HCT116 (cell line): Measurements from ENCODE around the gene LDB2. TPM values are rescaled to one million over a fixed set of nuclear protein-coding genes. Genes with fewer than 3 reads are reported as not detected.

Source experiments
- ATAC-seq: fragments of 200-7000 bp; cut with Tn5 transposase; 2 replicates; pipeline ENCODE4 v1.9.1; 2020; ENCODE audit warnings: mild to moderate bottlenecking, moderate library complexity
- BruUV-seq: library from RNA; stranded (reverse); fragments of 400-500 nt; replicated peaks from 2 replicates; lab custom pipeline; 2021; lab: Mats Ljungman, UMichigan
- CTCF ChIA-PET: fragments of 300-600 bp; sonication (Branson Sonifier 250); formaldehyde crosslinking; loops from one replicate; lab custom pipeline; 2021; ENCODE audit warnings: antibody characterized with exemption; lab: Charles Lee
- POLR2A ChIA-PET: fragments of 300-600, 350-600 bp; sonication (Branson Sonifier 250); formaldehyde crosslinking; loops from one replicate; lab custom pipeline; 2021; ENCODE audit warnings: antibody characterized with exemption; lab: Charles Lee
- RAD21 ChIA-PET, 2 experiments: fragments of 300-600 bp; sonication (Branson Sonifier 250); formaldehyde crosslinking; loops; one replicate each; lab custom pipeline; 2023; ENCODE audit warnings: low total read pairs in 2 of 2; ENCODE audit not compliant: uncharacterized antibody in 2 of 2, unreplicated experiment in 2 of 2, low non-redundant PET in 1 of 2; lab: Charles Lee
- DNase-seq: peaks from one replicate; pipeline ENCODE4 v3.0.0-alpha.2; 2010; ENCODE audit warnings: low read depth, low spot score
- H2AFZ ChIP-seq: fragments of 200-600 bp; shearing (Covaris generic), sonication (generic); 2 replicates; pipeline ENCODE4 v1.6.1; 2017; ENCODE audit warnings: low read depth, mixed run types, mixed read lengths, antibody characterized with exemption, low read length; ENCODE audit not compliant: poor library complexity, severe bottlenecking
- H3K27ac ChIP-seq: 2 replicates; pipeline ENCODE4 v1.5.1; 2012; ENCODE audit warnings: low read depth, low read length
- H3K27me3 ChIP-seq: fragments of 200-600 bp; sonication (generic); 2 replicates; pipeline ENCODE4 v1.6.1; 2016; ENCODE audit warnings: mixed run types, low read length, mixed read lengths; ENCODE audit not compliant: insufficient read depth
- H3K36me3 ChIP-seq, 2 experiments: fragments of 200-500 bp in 1 of 2; fragments of 200-600 bp in 1 of 2; sonication (Bioruptor generic) in 1 of 2; sonication (generic) in 1 of 2; 2 replicates each; pipeline versions ENCODE4 v1.5.1 to v1.6.1; 2014 to 2016; ENCODE audit warnings: low read length in 2 of 2, inconsistent platforms in 1 of 2, mixed read lengths in 1 of 2, mixed run types in 1 of 2; ENCODE audit not compliant: insufficient read depth in 2 of 2, control insufficient read depth in 1 of 2
- H3K4me1 ChIP-seq, 2 experiments: fragments of 200-600 bp in 1 of 2; sonication (generic) in 1 of 2; 2 replicates each; pipeline versions ENCODE4 v1.5.1 to v1.6.1; 2012 to 2017; ENCODE audit warnings: low read length in 2 of 2, inconsistent platforms in 1 of 2, mild to moderate bottlenecking in 1 of 2, mixed read lengths in 1 of 2, mixed run types in 1 of 2, moderate library complexity in 1 of 2; ENCODE audit not compliant: insufficient read depth in 2 of 2, control insufficient read depth in 1 of 2
- H3K4me2 ChIP-seq: fragments of 200-600 bp; sonication (generic); 2 replicates; pipeline ENCODE4 v1.6.1; 2017; ENCODE audit warnings: mixed run types, low read length, mixed read lengths
- H3K4me3 ChIP-seq, 2 experiments: fragments of 200-600 bp in 1 of 2; sonication (generic) in 1 of 2; replicated peaks in 1 of 2; 2 replicates each; pipeline ENCODE4 v1.5.1; 2011 to 2016; ENCODE audit warnings: low read length in 2 of 2, control low read depth in 1 of 2, low read depth in 1 of 2, mild to moderate bottlenecking in 1 of 2, mixed read lengths in 1 of 2, mixed run types in 1 of 2
- H3K79me2 ChIP-seq: fragments of 200-600 bp; sonication (generic); 2 replicates; pipeline ENCODE4 v1.6.1; 2017; ENCODE audit warnings: mild to moderate bottlenecking, mixed run types, low read length, moderate library complexity, mixed read lengths; ENCODE audit not compliant: insufficient read depth
- H3K9ac ChIP-seq: fragments of 200-600 bp; sonication (generic); 2 replicates; pipeline ENCODE4 v1.6.1; 2016; ENCODE audit warnings: low read length, mixed read lengths
- H3K9me2 ChIP-seq: fragments of 200-600 bp; sonication (generic), shearing (Covaris generic); 2 replicates; pipeline ENCODE4 v1.6.1; 2017; ENCODE audit warnings: mixed run types, mild to moderate bottlenecking, moderate library complexity; ENCODE audit not compliant: insufficient read depth
- H3K9me3 ChIP-seq, 2 experiments: fragments of 200-500 bp in 1 of 2; fragments of 200-600 bp in 1 of 2; sonication (Bioruptor generic) in 1 of 2; sonication (generic) in 1 of 2; 2 replicates each; pipeline ENCODE4 v1.6.1; 2014 to 2017; ENCODE audit warnings: low read length in 2 of 2, mixed read lengths in 2 of 2, inconsistent platforms in 1 of 2, low read depth in 1 of 2, mild to moderate bottlenecking in 1 of 2, mixed run types in 1 of 2, moderate library complexity in 1 of 2; ENCODE audit not compliant: control insufficient read depth in 1 of 2, insufficient read depth in 1 of 2
- H4K20me1 ChIP-seq: fragments of 200-600 bp; sonication (generic), shearing (Covaris generic); 2 replicates; pipeline ENCODE4 v1.6.1; 2017; ENCODE audit warnings: mixed run types, mild to moderate bottlenecking, moderate library complexity; ENCODE audit not compliant: insufficient read depth
- EZH2 ChIP-seq: fragments of 200-600 bp; sonication (generic); IDR thresholded peaks from 2 replicates; pipeline ENCODE4 v1.6.1; 2017; ENCODE audit warnings: antibody characterized with exemption, mixed run types
- EZH2phosphoT487 ChIP-seq: fragments of 200-600 bp; IDR thresholded peaks from 2 replicates; pipeline ENCODE4 v1.6.1; 2018; ENCODE audit warnings: antibody characterized with exemption, borderline replicate concordance
- SP1 ChIP-seq: IDR thresholded peaks from 2 replicates; pipeline ENCODE4 v1.6.1; 2012; ENCODE audit warnings: low read depth
- SRF ChIP-seq: IDR thresholded peaks from 2 replicates; pipeline ENCODE4 v1.6.1; 2012; ENCODE audit warnings: low read depth
- TCF7L2 ChIP-seq: IDR thresholded peaks from 2 replicates; pipeline ENCODE4 v1.7.0; 2011; ENCODE audit warnings: borderline replicate concordance, inconsistent platforms; ENCODE audit not compliant: insufficient read depth, insufficient read length; ENCODE audit errors: extremely low read depth
- YY1 ChIP-seq: IDR thresholded peaks from 2 replicates; pipeline ENCODE4 v1.6.1; 2011; ENCODE audit warnings: low read length, low read depth, moderate library complexity, mild to moderate bottlenecking; ENCODE audit not compliant: insufficient replicate concordance; ENCODE audit errors: extremely low read depth
- ZFX ChIP-seq: fragments of 450-650 bp; IDR thresholded peaks from 2 replicates; pipeline ENCODE4 v1.6.1; 2017
- intact Hi-C: fragments of 100-400 bp; cut with micrococcal nuclease; formaldehyde crosslinking; loops from 2 replicates; pipeline ENCODE4 v1.10.0; 2022
- total RNA-seq: library from RNA; stranded (reverse); gene quantifications from one replicate; pipeline ENCODE4 v1.2.1, GENCODE V29; 2021; ENCODE audit not compliant: unreplicated experiment
- TF ChIP-seq, protein P1 (sequence below): IDR thresholded peaks from 2 replicates; pipeline ENCODE4 v1.6.1; 2012; ENCODE audit warnings: low read depth

The LDB2 gene
- total RNA-seq, 1 experiment from 2014 or later, result 0.12 TPM

DNA sequence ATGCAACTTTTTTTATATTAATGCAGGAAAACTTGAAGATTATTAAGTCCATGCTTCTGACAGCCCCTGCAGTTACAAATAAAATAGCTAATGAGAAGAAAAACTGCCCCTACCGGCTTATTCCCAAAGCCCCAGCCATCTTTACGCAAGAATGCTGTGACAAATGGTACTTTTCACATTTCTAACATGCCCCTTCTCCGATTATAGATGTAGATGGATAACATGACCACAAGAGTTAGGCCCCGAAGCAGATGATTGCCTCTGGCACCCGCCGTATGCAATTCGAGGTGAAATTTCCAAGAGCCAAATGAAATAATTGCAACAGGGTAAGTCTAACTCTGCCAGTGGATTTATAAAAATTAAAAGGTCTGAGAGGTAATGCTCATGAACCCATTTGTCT, 352.8 kb downstream of the LDB2 start:
- BruUV-seq, result no TSS peak
- H3K9me3 ChIP-seq, result no peaks in the 10 kb centered on the region
- H3K4me1 ChIP-seq, result no peaks in the 10 kb centered on the region
- H3K9me2 ChIP-seq, result no peaks in the 10 kb centered on the region
- no peak overlapping the region for H3K9ac ChIP-seq
- no peak overlapping the region for H3K27ac ChIP-seq
- H4K20me1 ChIP-seq, result no peaks in the 10 kb centered on the region
- ATAC-seq, result no peak
- ChIA-PET POLR2A (no interaction called here), CTCF (no interaction called here)
- DNase-seq, result no peak
- H3K4me2 ChIP-seq, result no peak overlapping the region
- peaks cover 20% of the 10 kb centered on the region for H3K27me3 ChIP-seq
- intact Hi-C loops, result no loop called here
- H3K4me3 ChIP-seq, result no peak overlapping the region
- TF ChIP-seq, protein P1, sequence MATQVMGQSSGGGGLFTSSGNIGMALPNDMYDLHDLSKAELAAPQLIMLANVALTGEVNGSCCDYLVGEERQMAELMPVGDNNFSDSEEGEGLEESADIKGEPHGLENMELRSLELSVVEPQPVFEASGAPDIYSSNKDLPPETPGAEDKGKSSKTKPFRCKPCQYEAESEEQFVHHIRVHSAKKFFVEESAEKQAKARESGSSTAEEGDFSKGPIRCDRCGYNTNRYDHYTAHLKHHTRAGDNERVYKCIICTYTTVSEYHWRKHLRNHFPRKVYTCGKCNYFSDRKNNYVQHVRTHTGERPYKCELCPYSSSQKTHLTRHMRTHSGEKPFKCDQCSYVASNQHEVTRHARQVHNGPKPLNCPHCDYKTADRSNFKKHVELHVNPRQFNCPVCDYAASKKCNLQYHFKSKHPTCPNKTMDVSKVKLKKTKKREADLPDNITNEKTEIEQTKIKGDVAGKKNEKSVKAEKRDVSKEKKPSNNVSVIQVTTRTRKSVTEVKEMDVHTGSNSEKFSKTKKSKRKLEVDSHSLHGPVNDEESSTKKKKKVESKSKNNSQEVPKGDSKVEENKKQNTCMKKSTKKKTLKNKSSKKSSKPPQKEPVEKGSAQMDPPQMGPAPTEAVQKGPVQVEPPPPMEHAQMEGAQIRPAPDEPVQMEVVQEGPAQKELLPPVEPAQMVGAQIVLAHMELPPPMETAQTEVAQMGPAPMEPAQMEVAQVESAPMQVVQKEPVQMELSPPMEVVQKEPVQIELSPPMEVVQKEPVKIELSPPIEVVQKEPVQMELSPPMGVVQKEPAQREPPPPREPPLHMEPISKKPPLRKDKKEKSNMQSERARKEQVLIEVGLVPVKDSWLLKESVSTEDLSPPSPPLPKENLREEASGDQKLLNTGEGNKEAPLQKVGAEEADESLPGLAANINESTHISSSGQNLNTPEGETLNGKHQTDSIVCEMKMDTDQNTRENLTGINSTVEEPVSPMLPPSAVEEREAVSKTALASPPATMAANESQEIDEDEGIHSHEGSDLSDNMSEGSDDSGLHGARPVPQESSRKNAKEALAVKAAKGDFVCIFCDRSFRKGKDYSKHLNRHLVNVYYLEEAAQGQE, result no peak
- TF ChIP-seq SP1, result no peak
- no peak for TF ChIP-seq YY1
- TF ChIP-seq EZH2phosphoT487, result no peak
- no peak for TF ChIP-seq ZFX
- TF ChIP-seq SRF, result no peak
- no peak for TF ChIP-seq TCF7L2
- no peak for TF ChIP-seq EZH2
- TF ChIP-seq, all 23 proteins: peak for 0
- Histone ChIP-seq H3K79me2 (no peaks in the 10 kb centered on the region), H3K36me3 (no peaks in the 10 kb centered on the region), H2AFZ (no peak overlapping the region)
- RAD21 ChIA-PET, result no interaction called here
